ENCODE results near the gene CASP8AP2. TPM values are rescaled to one million over a fixed set of nuclear protein-coding genes. Genes with fewer than 3 reads are reported as not detected.
A peak's percentile ranks its signal among the peaks of the same experiment; 100 is the strongest.
"Not testable (repeated sequence)": the region's sequence is repeated elsewhere in the genome, so short reads cannot be mapped to it uniquely, and the experiment has no call there.

Gene CASP8AP2
- total RNA-seq, 2 experiments from 2014 or later, result 32.4 to 34.2 TPM

GRCh38 chr6:89859744-89860143 is 30.1 kb downstream of the CASP8AP2 start:
- Mint-ChIP-seq H3K9me3 (no peaks in the 10 kb centered on the region), H3K4me3 (no peak overlapping the region), H3K36me3 (peaks cover 62% of the 10 kb centered on the region), H3K4me1 (ENCODE audit: low read depth) (peaks cover 17% of the 10 kb centered on the region), H3K27ac (peak overlapping the region; percentile 67), H3K27me3 (no peaks in the 10 kb centered on the region)
- peak; percentile 44 for DNase-seq
- intact Hi-C loops (cut with micrococcal nuclease), result no loop called here
- CTCF ChIA-PET, result no interaction called here
- POLR2A ChIA-PET, result no interaction called here

GRCh38 chr6:89862273-89862672 is 32.6 kb downstream of the CASP8AP2 start:
- Mint-ChIP-seq H3K4me3 (no peak overlapping the region), H3K27ac (no peak overlapping the region), H3K9me3 (no peaks in the 10 kb centered on the region), H3K4me1 (ENCODE audit: low read depth) (peaks cover 17% of the 10 kb centered on the region), H3K36me3 (peaks cover 62% of the 10 kb centered on the region), H3K27me3 (no peaks in the 10 kb centered on the region)
- no peak for DNase-seq
- ChIA-PET CTCF (interaction anchor here (0.7 kb wide), 1 partner anchor 11 kb away, joined by 3 read pairs; no protein-coding TSS in a partner anchor), POLR2A (no interaction called here)
- intact Hi-C loops (cut with micrococcal nuclease), result no loop called here

- peaks cover 67% of the 10 kb centered on the region for H3K36me3 Mint-ChIP-seq
- no peaks in the 10 kb centered on the region for H3K27me3 Mint-ChIP-seq
- ChIA-PET CTCF (no interaction called here), POLR2A (no interaction called here)
- H3K4me3 Mint-ChIP-seq, result no peak overlapping the region
- H3K4me1 Mint-ChIP-seq (ENCODE audit: low read depth), result peaks cover 17% of the 10 kb centered on the region
- no peak overlapping the region for H3K27ac Mint-ChIP-seq
- DNase-seq, result no peak
- intact Hi-C loops (cut with micrococcal nuclease), result no loop called here
- H3K9me3 Mint-ChIP-seq, result no peaks in the 10 kb centered on the region
These were observed 33.0 kb downstream of the CASP8AP2 start for GRCh38 chr6:89862698-89863097.

- CTCF ChIA-PET, result no interaction called here
- H3K4me3 Mint-ChIP-seq, result no peak overlapping the region
- H3K4me1 Mint-ChIP-seq (ENCODE audit: low read depth), result peaks cover 11% of the 10 kb centered on the region
- peaks cover 70% of the 10 kb centered on the region for H3K36me3 Mint-ChIP-seq
- no peak for DNase-seq
- no peak overlapping the region for H3K27ac Mint-ChIP-seq
- no peaks in the 10 kb centered on the region for H3K9me3 Mint-ChIP-seq
- H3K27me3 Mint-ChIP-seq, result no peaks in the 10 kb centered on the region
- POLR2A ChIA-PET, result no interaction called here
- intact Hi-C loops (cut with micrococcal nuclease), result no loop called here
These were observed 36.5 kb downstream of the CASP8AP2 start for GRCh38 chr6:89866024-89866678.

- Mint-ChIP-seq H3K36me3 (peaks cover 23% of the 10 kb centered on the region), H3K27ac (no peak overlapping the region), H3K4me1 (ENCODE audit: low read depth) (peaks cover 5% of the 10 kb centered on the region), H3K27me3 (no peaks in the 10 kb centered on the region), H3K9me3 (no peaks in the 10 kb centered on the region), H3K4me3 (no peak overlapping the region)
- POLR2A ChIA-PET, result interaction anchor here (0.7 to 0.9 kb wide), 2 partner anchors 40 to 44 kb away, joined by 3 read pairs; partner anchors contain the start of gene CASP8AP2
- CTCF ChIA-PET, result interaction anchor here (0.6 to 1.7 kb wide), 5 partner anchors 12 to 606 kb away, joined by 3 to 4 read pairs (median 3); no protein-coding TSS in a partner anchor
- intact Hi-C loops (cut with micrococcal nuclease), result no loop called here
- DNase-seq, result no peak
These were observed 44.0 kb downstream of the CASP8AP2 start for GRCh38 chr6:89873721-89874120.

GRCh38 chr6:89874438-89874837 is 44.8 kb downstream of the CASP8AP2 start:
- Mint-ChIP-seq H3K9me3 (no peaks in the 10 kb centered on the region), H3K36me3 (peaks cover 21% of the 10 kb centered on the region), H3K4me3 (no peak overlapping the region), H3K27ac (no peak overlapping the region), H3K27me3 (no peaks in the 10 kb centered on the region), H3K4me1 (ENCODE audit: low read depth) (peaks cover 5% of the 10 kb centered on the region)
- CTCF ChIA-PET, result interaction anchor here (0.6 kb wide), 1 partner anchor 421 kb away, joined by 3 read pairs; no protein-coding TSS in a partner anchor
- POLR2A ChIA-PET, result no interaction called here
- DNase-seq, result no peak
- intact Hi-C loops (cut with micrococcal nuclease), result no loop called here

- peaks cover 6% of the 10 kb centered on the region for H3K27me3 Mint-ChIP-seq
- CTCF ChIA-PET, result interaction anchor here (0.6 kb wide), 1 partner anchor 58 kb away, joined by 3 read pairs; no protein-coding TSS in a partner anchor
- H3K27ac Mint-ChIP-seq, result no peak overlapping the region
- intact Hi-C loops (cut with micrococcal nuclease), result no loop called here
- POLR2A ChIA-PET, result no interaction called here
- no peaks in the 10 kb centered on the region for H3K36me3 Mint-ChIP-seq
- no peak overlapping the region for H3K4me3 Mint-ChIP-seq
- no peaks in the 10 kb centered on the region for H3K9me3 Mint-ChIP-seq
- DNase-seq, result no peak
- H3K4me1 Mint-ChIP-seq (ENCODE audit: low read depth), result peaks cover 9% of the 10 kb centered on the region
These were observed 56.9 kb downstream of the CASP8AP2 start for GRCh38 chr6:89886378-89887120.

- H3K4me3 Mint-ChIP-seq, result no peak overlapping the region
- ChIA-PET CTCF (no interaction called here), POLR2A (no interaction called here)
- intact Hi-C loops (cut with micrococcal nuclease), result loop anchor here (1.0 kb wide), 1 partner anchor 52 kb away; no protein-coding TSS in a partner anchor
- DNase-seq, result peak; percentile 17
- no peaks in the 10 kb centered on the region for H3K36me3 Mint-ChIP-seq
- H3K4me1 Mint-ChIP-seq (ENCODE audit: low read depth), result peaks cover 9% of the 10 kb centered on the region
- no peak overlapping the region for H3K27ac Mint-ChIP-seq
- H3K9me3 Mint-ChIP-seq, result no peaks in the 10 kb centered on the region
- H3K27me3 Mint-ChIP-seq, result peaks cover 8% of the 10 kb centered on the region
These were observed 57.9 kb downstream of the CASP8AP2 start for GRCh38 chr6:89887452-89888137.

- no peaks in the 10 kb centered on the region for H3K36me3 Mint-ChIP-seq
- peaks cover 9% of the 10 kb centered on the region for H3K4me1 Mint-ChIP-seq (ENCODE audit: low read depth)
- ChIA-PET POLR2A (interaction anchor here (0.6 kb wide), 1 partner anchor 742 kb away, joined by 3 read pairs; the partner anchor contains the start of gene PM20D2), CTCF (no interaction called here)
- no peaks in the 10 kb centered on the region for H3K9me3 Mint-ChIP-seq
- DNase-seq, result no peak
- H3K27ac Mint-ChIP-seq, result no peak overlapping the region
- H3K4me3 Mint-ChIP-seq, result no peak overlapping the region
- intact Hi-C loops (cut with micrococcal nuclease), result loop anchor here (1.0 kb wide), 1 partner anchor 53 kb away; no protein-coding TSS in a partner anchor
- peaks cover 10% of the 10 kb centered on the region for H3K27me3 Mint-ChIP-seq
These were observed 58.4 kb downstream of the CASP8AP2 start for GRCh38 chr6:89888138-89888514.

GRCh38 chr6:89888871-89889270 is 59.2 kb downstream of the CASP8AP2 start:
- H3K9me3 Mint-ChIP-seq, result no peaks in the 10 kb centered on the region
- H3K27ac Mint-ChIP-seq, result no peak overlapping the region
- peaks cover 15% of the 10 kb centered on the region for H3K27me3 Mint-ChIP-seq
- no peak overlapping the region for H3K4me3 Mint-ChIP-seq
- no peak for DNase-seq
- no peaks in the 10 kb centered on the region for H3K36me3 Mint-ChIP-seq
- CTCF ChIA-PET, result no interaction called here
- intact Hi-C loops (cut with micrococcal nuclease), result loop anchor here (1.0 kb wide), 1 partner anchor 54 kb away; no protein-coding TSS in a partner anchor
- POLR2A ChIA-PET, result no interaction called here
- peaks cover 9% of the 10 kb centered on the region for H3K4me1 Mint-ChIP-seq (ENCODE audit: low read depth)

- H3K4me3 Mint-ChIP-seq; H3K36me3 Mint-ChIP-seq; H3K9me3 Mint-ChIP-seq; DNase-seq; H3K4me1 Mint-ChIP-seq (ENCODE audit: low read depth); intact Hi-C loops (cut with micrococcal nuclease); POLR2A ChIA-PET; H3K27ac Mint-ChIP-seq; CTCF ChIA-PET: not testable (repeated sequence)
- H3K27me3 Mint-ChIP-seq, result peaks cover 26% of the 10 kb centered on the region
These were observed 61.3 kb downstream of the CASP8AP2 start for GRCh38 chr6:89890845-89891528.

- H3K27ac Mint-ChIP-seq; H3K4me1 Mint-ChIP-seq (ENCODE audit: low read depth); H3K36me3 Mint-ChIP-seq; POLR2A ChIA-PET; H3K4me3 Mint-ChIP-seq; H3K9me3 Mint-ChIP-seq; CTCF ChIA-PET; DNase-seq; intact Hi-C loops (cut with micrococcal nuclease): not testable (repeated sequence)
- peaks cover 30% of the 10 kb centered on the region for H3K27me3 Mint-ChIP-seq
These were observed 62.9 kb downstream of the CASP8AP2 start for GRCh38 chr6:89892577-89892976.

Data from activated CD4-positive, alpha-beta memory T cell treated with anti-CD3 and anti-CD28 coated beads for 36 hours (primary cell).